Activated CD4-positive, alpha-beta T cell treated with anti-CD3 and anti-CD28 coated beads, Interleukin-2, amount 50 U/mL, for 48 hours (primary cell): ENCODE data around the gene RAB17.

ENCODE experiments used
- DNase-seq, 2 experiments: peaks; one replicate each; pipeline ENCODE4 v3.0.0-alpha.2; 2020

The RAB17 gene

DNA sequence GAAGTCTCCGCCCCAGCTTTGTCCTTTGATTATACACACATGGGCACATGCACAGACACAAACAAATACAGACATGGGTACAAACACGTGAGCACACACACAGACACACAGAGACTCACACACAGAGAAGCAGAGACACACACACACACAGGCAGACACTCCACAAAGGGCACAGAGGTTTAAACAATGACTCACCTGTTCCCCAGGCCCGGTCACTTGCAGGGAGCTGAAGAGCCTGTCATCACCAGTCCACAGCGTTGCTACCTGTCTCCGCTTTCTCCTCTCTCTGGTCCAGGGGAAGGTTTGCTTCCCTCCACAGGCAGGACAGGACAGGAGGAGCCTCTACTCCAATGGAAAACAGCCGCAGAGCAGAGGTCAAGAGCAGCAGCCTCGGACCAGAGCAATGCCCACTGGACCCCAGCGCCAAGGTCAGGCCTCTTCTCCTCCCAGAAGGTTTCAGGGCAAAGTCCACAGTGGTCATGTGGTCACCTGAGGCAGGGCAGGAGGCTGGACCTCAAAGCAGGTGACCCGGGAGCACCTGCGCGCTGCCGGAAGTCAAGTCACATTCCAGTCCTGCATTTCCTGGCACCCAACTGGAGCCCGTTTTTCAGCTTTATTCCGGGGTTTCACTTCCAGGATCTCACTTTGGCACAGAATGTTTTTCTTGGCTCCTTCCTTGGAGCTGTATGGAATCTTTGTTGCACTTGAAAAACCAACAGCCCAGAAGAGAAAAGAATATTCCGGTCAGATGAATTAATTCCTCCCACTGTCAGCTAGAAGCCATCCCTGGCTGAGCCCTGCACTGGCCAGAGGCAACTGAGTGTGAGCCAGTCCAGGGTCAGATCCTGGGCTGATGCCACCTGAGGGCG is at the start of gene RAB17:
Gene RAB17 (minus strand): TSS at position 463 of the 869 bp plus-strand sequence. CDS start 4,580 bp downstream, outside the sequence.
- DNase-seq: no peak

DNA sequence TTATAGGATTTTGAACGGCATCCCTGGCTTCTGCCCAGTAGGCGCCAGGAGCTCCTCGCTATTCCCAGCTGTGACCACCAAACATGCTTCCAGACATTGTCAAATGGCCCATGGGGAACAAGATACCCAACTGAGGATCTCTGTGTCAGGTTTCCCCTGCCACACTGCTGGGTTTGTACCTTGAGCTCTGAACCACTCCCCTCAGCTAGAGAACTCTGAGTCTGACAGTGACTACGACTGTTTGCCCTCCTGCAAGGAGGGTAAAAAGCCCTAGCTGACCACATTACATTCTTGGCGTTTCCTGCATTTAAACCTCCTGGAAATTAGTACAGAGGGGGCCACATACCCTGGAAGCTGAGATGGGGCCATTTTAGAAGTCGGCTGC is 49.3 kb upstream of the RAB17 start:
- no peak for DNase-seq

- DNase-seq: no peak
Measured at GRCh38 chr2:237639052-237639835, 48.7 kb upstream of the RAB17 start.

GRCh38 chr2:237638176-237638575 is 47.6 kb upstream of the RAB17 start:
- no peak for DNase-seq

- DNase-seq: no peak
Measured at GRCh38 chr2:237637429-237638135, 47.0 kb upstream of the RAB17 start.

DNA sequence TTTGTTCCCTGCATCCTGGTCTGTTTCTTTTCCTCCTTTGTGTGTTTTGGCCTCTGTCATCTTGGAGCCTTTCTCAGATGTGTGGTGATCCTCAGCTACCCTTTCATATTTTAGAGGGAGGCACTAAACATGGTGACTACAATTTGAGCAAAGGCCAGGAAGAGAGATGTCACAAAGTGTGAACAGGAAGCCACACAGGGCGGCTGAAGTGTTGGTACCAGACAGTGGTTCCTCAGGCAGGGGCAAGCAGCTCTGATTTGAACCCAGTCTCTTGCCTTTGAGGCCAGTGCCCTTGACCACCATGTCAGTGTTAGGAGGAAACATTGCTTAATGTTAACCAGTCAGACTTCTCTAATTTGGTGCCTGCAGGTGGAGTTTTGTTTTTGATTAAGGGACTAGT is 46.0 kb upstream of the RAB17 start:
- DNase-seq: no peak

GRCh38 chr2:237633061-237633561 is 42.6 kb upstream of the RAB17 start:
- no peak for DNase-seq

DNA sequence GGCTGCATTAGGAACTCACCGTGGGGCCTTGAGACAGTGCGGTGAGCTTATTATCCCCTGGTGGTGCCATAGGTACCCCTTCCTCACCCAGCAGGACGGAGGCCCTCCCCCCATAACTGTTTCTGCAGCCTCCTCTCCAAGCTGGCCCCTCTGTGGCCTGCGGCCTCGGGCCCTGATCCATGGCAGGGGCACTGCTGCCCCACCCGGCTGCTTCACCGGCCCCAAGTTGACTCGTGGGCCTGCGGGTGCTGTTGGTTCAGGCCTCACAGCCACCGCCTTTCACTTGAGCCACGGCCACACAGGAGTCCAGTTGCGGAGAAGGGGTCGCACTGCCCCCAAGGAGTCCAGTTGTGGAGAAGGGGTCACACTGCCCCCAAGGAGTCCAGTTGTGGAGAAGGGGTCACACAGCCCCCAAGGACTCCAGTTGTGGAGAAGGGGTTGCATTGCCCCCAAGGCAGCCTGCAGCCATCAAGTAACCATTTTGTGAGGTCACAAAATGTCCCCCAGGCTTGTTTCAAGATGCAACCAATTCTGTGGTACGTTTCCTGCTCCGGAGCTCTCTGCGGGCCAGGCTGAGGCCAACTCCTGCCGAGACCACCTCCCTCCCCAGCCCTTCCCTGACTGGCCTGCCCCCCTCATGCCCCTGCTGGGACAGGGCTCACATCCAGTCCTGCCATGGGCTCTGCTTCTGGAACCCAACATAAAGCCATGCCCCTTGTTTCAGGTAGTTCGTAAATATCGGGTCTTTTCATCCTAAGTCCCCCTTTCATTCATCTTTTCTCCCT is 41.5 kb upstream of the RAB17 start:
- no peak for DNase-seq

DNA sequence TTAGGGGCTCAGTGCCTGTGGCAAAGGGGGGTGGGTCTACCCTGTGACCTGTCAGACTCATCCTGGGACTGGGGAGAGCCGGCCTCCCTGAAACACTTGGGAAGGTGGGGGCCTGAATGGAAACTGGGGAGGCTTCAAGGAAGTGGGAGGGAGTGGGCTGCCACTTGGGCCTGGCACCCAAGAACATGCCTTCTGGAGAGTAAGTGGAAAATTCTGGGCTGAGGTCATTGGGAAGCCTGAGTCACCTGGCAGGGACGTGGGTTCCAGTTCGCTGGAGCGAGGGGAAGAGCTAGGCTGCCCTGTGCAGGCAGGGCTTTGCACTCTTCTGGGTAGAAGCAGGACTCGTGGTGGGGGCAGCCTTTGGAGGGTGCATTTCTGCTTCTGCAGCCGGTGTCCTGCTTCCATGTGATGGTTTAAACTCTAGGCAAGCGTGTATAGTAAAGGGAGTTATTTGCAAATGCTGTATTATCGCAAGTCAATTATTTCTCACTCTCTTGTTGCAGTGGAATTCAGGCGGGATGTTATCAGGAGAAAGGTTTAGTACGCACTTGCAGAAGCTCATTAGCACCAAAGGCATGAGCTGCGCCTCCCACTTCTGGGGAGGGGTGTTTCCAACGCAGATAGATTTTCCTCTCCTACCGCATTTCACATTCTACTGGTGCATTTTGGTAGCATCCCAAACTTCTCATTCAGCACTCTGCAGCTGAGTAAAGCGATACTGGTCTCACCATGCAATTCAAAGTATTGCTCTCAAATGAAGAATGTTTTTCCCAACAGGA is 40.7 kb upstream of the RAB17 start:
- no peak for DNase-seq

DNA sequence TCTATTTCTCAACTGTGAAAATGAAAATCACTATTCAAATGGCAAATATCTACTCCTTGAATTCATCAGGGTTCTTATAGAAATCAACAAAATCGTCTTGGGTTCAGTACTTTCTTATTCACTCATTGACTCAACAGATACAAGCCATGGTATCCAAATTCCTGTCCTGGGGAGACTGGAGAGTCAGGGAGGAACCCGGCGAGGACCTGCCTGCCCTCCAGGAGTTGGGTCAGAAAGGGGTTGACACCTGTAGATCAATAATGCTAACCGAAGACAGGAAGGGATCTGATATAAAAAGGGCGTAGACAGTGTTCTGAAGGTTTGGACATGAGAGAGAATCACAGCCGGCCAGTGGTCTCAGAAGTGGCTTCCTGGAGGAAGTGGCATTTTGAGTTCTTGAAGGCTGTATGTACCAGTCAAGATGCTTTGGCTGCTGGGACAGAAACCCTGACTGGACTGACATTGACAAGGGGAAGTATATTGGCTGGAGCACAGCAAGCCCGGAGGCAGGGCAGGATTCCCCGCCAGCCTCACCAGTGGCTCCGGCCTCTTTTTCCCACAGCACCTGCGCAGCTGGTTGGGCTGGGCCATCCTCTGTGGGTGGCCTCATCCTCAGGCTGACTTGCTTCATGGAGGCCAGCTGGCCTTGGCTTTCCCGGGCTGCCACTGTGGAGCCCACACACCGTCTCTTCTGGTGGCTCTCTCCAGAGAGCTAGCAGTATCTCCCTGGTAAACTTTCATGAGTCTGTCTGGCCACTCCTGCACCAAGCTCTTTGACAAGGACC is 39.9 kb upstream of the RAB17 start:
- no peak for DNase-seq

- DNase-seq: no peak
Measured at GRCh38 chr2:237629739-237630138, 39.2 kb upstream of the RAB17 start.

DNA sequence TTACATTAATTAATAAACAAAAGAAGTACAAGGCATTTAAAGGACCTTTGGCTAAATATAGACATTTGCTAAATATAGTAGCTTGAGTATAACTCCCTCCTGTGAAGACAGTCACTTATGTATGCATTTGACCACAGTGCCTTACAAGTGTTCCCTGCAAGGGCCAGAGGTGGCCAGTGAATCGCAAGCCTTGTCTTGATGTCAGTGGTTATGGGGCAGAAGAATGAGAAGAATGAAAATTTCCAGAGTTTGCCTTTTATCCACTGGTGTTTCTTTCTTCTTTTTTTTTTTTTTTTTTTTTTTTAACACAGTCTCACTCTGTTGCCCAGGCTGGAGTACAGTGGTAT is 38.6 kb upstream of the RAB17 start:
- no peak for DNase-seq

- DNase-seq: no peak
Measured at GRCh38 chr2:237628247-237629187, 38.0 kb upstream of the RAB17 start.

- peak; percentile 19 to 21 for DNase-seq
Measured at GRCh38 chr2:237627441-237628246, 37.1 kb upstream of the RAB17 start, which contains the start of gene LRRFIP1. Gene LRRFIP1 (plus strand): TSS chr2:237627587. CDS start chr2:237627645, 58 bp downstream.

GRCh38 chr2:237626813-237627440 is 36.4 kb upstream of the RAB17 start:
- no peak for DNase-seq

GRCh38 chr2:237625777-237626176 is 35.2 kb upstream of the RAB17 start:
- DNase-seq: no peak

- DNase-seq: no peak
Measured at GRCh38 chr2:237625216-237625705, 34.7 kb upstream of the RAB17 start.

DNA sequence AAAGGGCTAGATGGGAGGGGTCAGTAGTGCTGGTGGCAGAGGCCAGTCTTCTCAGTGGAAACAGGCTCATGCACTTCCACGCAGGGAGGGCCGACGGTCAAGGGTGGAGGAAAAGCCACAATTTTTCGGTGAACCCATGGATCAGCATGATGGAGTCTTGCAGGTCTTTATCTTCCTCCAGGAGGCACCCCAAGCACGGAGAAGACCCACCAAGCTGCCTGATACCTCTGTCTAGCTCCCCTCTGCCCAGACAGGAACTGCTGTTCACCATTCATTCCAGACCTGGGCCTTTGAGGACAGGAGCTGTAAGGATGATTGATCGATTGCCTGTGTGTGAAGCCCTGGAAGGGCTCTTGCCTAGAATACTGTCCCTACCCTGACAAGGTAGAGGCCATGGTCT is 34.0 kb upstream of the RAB17 start:
- DNase-seq: no peak
